Measurements from ENCODE around the gene BAG3.

BAG3 gene

DNA sequence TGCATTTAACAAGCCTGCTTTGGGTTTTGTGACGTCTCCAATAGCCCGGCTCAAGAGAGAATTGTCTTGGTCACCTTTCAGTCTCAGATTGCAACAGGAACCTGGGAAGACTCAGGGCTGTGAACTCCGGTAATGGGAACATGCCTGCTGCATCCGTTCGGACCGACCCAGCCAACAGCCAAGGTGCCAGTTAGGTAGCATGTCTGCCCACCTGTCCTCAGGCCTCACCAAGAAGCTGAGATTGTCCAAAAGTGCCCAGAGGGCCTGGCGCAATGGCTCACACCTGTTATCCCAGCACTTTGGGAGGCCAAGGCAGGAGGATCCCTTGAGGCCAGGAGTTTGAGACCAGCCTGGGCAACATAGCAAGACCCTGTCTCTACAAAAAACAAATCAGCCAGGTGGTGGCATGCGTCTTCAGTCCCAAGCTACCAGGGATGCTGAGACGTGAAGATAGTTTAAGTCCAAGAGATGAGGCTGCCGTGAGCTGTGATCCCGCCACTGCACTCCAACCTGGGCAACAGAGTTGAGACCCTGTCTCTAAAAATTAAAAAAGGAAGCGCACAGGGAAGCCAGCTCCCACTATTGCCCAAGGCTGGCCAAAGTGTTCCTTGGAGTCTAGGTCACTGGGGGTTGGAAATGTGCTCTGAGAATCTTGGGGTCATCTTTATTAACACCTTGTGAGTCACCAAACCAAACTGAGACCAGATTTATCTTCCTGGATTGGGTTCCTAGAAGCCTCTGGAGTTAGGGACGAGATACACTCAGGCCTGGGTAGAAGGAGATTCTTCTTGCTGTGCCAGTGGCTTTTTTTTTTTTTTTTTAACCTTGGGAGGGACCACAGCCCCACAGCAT lies 26.9 kb downstream of the BAG3 start:
- H3K4me3 ChIP-seq (replicated peaks in 1 of 2; ENCODE audit: low read depth in 2 of 2, low read length in 2 of 2): no peak overlapping the region
- no peak for DNase-seq (ENCODE audit: low read depth in 2 of 2)
- TF ChIP-seq, protein P1, sequence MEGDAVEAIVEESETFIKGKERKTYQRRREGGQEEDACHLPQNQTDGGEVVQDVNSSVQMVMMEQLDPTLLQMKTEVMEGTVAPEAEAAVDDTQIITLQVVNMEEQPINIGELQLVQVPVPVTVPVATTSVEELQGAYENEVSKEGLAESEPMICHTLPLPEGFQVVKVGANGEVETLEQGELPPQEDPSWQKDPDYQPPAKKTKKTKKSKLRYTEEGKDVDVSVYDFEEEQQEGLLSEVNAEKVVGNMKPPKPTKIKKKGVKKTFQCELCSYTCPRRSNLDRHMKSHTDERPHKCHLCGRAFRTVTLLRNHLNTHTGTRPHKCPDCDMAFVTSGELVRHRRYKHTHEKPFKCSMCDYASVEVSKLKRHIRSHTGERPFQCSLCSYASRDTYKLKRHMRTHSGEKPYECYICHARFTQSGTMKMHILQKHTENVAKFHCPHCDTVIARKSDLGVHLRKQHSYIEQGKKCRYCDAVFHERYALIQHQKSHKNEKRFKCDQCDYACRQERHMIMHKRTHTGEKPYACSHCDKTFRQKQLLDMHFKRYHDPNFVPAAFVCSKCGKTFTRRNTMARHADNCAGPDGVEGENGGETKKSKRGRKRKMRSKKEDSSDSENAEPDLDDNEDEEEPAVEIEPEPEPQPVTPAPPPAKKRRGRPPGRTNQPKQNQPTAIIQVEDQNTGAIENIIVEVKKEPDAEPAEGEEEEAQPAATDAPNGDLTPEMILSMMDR (IDR thresholded peaks at IDR 0.05; ENCODE audit: low read depth, low read length): no peak

DNA sequence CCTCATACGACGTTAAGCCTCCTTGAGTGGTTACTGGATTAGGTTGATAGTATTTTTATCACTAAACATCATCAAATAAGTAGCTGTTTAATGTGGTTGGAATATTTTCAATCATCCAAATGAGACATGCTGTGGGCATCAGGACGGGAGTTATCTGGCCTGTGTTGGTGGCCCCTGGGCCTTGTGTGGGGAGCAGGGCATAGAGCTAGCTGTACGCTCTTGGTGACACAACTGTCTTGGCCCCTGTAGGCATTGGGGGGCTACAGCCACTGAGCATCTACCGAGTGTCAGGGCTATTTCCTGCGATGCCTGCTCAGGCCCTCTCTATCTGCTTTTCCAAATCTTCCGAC lies 28.3 kb downstream of the BAG3 start:
- no peak overlapping the region for H3K4me3 ChIP-seq (replicated peaks in 1 of 2; ENCODE audit: low read depth in 2 of 2, low read length in 2 of 2)
- TF ChIP-seq, protein P1 (IDR thresholded peaks at IDR 0.05; ENCODE audit: low read depth, low read length): no peak
- no peak for DNase-seq (ENCODE audit: low read depth in 2 of 2)

DNA sequence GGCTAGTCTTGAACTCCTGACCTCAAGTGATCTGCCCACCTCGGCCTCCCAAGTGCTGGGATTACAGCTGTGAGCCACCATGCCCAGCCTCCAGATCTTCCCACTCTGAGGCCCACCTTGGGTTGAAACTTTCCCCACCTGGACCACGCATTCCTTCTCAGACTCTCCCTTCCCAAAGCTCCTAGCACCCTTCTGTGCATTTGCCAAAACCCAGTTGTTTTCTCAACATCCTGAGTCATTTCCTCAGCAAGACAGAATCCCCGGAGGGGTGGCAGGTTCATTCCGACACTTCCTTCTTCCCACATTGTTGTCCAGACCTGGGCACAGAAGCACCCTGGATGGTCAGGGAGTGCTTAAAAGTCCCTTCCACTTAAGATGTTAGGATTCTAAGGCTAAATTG lies 28.9 kb downstream of the BAG3 start:
- TF ChIP-seq, protein P1 (IDR thresholded peaks at IDR 0.05; ENCODE audit: low read depth, low read length): no peak
- no peak overlapping the region for H3K4me3 ChIP-seq (replicated peaks in 1 of 2; ENCODE audit: low read depth in 2 of 2, low read length in 2 of 2)
- peak; percentile 81 to 91 for DNase-seq (ENCODE audit: low read depth in 2 of 2)

DNA sequence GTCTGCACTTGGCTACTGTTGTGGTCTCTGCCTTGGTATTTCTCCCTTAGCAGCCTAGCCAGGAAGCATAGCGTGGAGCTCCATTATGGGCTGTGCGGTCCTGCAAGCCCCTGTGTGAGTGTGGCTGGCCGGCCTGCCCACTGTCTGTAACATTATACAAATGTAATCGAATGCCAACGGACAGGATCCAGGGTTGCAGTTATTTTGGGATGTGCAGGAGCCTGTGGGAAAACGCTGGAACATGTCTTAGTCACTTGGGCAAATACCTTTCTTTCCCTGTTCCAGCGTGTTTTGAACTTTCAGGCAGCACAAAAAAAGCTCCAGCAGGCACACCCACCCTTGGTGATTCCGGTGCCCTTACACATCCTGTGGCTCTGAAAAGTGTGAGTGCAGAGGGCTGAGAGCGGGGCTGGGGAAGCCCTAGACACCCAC lies 29.5 kb downstream of the BAG3 start:
- H3K4me3 ChIP-seq (replicated peaks in 1 of 2; ENCODE audit: low read depth in 2 of 2, low read length in 2 of 2): no peak overlapping the region
- DNase-seq (ENCODE audit: low read depth in 2 of 2): peak in 1 of 2 donors; percentile 36
- TF ChIP-seq, protein P1 (IDR thresholded peaks at IDR 0.05; ENCODE audit: low read depth, low read length): no peak

DNA sequence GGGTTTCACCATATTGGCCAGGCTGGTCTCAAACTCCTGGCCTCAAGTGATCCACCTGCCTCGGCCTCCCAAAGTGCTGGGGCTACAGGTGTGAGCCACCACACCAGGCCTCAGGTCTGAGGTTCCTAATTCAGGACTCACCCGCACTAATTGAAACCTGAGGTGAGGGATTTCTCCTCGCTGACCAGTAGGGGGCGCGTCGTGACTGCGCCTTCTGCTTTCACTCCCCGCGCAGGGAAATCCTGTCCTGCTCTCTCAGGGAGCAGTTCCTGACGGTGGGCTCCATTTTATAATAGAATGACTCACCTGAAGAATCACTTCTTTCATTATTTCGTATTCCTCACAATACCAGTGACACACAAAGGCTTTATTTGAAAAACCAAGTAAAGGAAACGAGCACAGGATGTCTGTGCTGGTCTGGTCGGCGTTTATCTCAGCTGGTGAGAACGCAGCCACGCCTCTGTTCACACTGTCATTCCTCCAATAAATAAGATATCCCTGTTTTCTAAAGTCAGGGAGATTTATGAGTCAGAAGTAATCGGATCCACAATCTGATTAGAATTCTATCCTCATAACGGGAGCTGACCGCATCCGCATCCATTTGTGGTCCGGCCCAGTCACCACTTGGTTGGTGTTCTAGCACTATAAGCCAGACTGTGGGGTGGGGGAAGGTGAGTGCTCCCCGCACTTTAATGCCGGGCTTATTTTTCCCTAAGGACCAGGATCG lies 35.4 kb downstream of the BAG3 start:
- peak; percentile 90 to 92 for DNase-seq (ENCODE audit: low read depth in 2 of 2)
- H3K4me3 ChIP-seq (replicated peaks in 1 of 2; ENCODE audit: low read depth in 2 of 2, low read length in 2 of 2): peak overlapping the region; percentile 1 to 41
- TF ChIP-seq, protein P1 (IDR thresholded peaks at IDR 0.05; ENCODE audit: low read depth, low read length): peak; percentile 85

DNA sequence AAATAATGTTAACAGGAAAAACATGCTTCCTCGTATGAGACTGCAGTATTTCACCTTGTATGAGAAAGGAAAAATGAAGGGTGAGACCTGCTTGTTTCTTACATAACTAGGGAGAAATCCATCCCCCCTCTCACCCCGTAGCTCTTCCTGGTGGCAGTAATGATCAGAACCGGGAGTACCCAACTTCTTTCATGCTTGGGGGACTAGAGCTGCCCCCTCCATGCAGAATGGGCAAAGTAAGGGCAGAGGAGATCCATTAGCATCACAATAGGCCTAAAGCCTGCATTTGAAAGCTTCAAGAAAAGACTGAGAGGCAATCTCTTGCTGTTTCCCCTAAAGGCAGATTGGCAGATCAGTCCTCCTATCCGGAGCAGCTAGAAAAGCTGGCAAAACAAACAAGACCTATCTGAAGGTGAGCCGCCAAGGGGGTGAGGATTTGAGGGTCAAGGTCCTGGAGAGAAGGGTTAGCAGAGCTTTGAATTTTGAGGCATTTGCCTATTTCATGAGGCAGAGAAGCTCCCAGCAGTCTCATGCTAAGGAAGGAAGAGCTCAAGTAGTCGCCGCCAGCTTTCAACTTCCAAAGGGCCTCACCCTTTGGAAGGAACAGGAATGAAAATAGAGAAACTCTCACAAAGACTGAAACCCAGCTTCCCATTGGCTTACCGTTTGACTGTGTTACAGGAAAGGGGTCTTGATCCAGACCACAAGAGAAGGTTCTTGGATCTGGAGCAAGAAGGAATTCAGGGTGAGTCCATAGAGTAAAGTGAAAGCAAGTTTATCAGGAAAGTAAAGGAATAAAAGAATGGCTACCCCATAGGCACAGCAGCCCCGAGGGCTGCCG lies 36.2 kb downstream of the BAG3 start:
- peak overlapping the region in 1 of 2 donors; percentile 41 for H3K4me3 ChIP-seq (replicated peaks in 1 of 2; ENCODE audit: low read depth in 2 of 2, low read length in 2 of 2)
- peak in 1 of 2 donors; percentile 64 for DNase-seq (ENCODE audit: low read depth in 2 of 2)
- TF ChIP-seq, protein P1 (IDR thresholded peaks at IDR 0.05; ENCODE audit: low read depth, low read length): no peak

All from cardiac fibroblast (primary cell).